Sigmoid colon (tissue), 7 donors: ENCODE data around the gene RIMS4. TPM values are rescaled to one million over a fixed set of nuclear protein-coding genes. Genes with fewer than 3 reads are reported as not detected.

ENCODE experiments used
- DNase-seq: peaks from one replicate; pipeline ENCODE4 v3.0.0-alpha.2; 2019
- H3K27ac ChIP-seq, 4 donors: fragments of 200-600 bp; sonication (generic); one replicate each; pipeline ENCODE4 v1.5.1; 2016 to 2019; ENCODE audit warnings: mild to moderate bottlenecking in 1 of 4
- H3K27me3 ChIP-seq, 3 donors: fragments of 200-600 bp; sonication (generic); one replicate each; pipeline ENCODE4 v1.5.1; 2019; ENCODE audit warnings: mild to moderate bottlenecking in 1 of 3
- H3K36me3 ChIP-seq, 4 donors: fragments of 200-600 bp; sonication (generic); one replicate each; pipeline ENCODE4 v1.5.1; 2016 to 2019
- H3K4me1 ChIP-seq, 4 donors: fragments of 200-600 bp; sonication (generic); one replicate each; pipeline ENCODE4 v1.5.1; 2017 to 2019
- H3K4me3 ChIP-seq, 4 donors: fragments of 200-600 bp; sonication (generic); one replicate each; pipeline ENCODE4 v1.5.1; 2017 to 2019; ENCODE audit warnings: mild to moderate bottlenecking in 2 of 4, moderate library complexity in 1 of 4
- H3K9me3 ChIP-seq, 4 donors: fragments of 200-600 bp in 3 of 4; sonication (generic) in 3 of 4; one replicate each; pipeline versions ENCODE4 v1.5.1 to v1.6.1; 2013 to 2019
- CTCF ChIP-seq, 4 experiments: fragments of 450-650 bp in 3 of 4; fragments of 200-600 bp in 1 of 4; IDR thresholded peaks; one replicate each; pipeline ENCODE4 v1.5.1; 2016 to 2019; ENCODE audit warnings: antibody characterized with exemption in 4 of 4, mild to moderate bottlenecking in 3 of 4, moderate library complexity in 2 of 4
- EP300 ChIP-seq, 4 donors: sonication (generic); formaldehyde crosslinking; IDR thresholded peaks; one replicate each; pipeline ENCODE4 v1.6.1; 2017; ENCODE audit warnings: antibody characterized with exemption in 4 of 4
- POLR2A ChIP-seq, 2 donors: fragments of 450-650 bp; IDR thresholded peaks; one replicate each; pipeline ENCODE4 v1.6.1; 2016; ENCODE audit warnings: antibody characterized with exemption in 2 of 2, mild to moderate bottlenecking in 2 of 2, moderate library complexity in 2 of 2
- POLR2AphosphoS5 ChIP-seq, 4 donors: sonication (generic); formaldehyde crosslinking; IDR thresholded peaks; one replicate each; pipeline ENCODE4 v1.6.1; 2017; ENCODE audit warnings: antibody characterized with exemption in 4 of 4
- WGBS, 2 donors: extraction: QIAGEN DNeasy Blood & Tissue Kit; methylation state at CpG; one replicate each; pipeline ENCODE4 v1.1.7; 2013; 5-methylcytosine and 5-hydroxymethylcytosine counted together
- intact Hi-C: fragments of 100-400 bp; cut with DNase I; formaldehyde crosslinking; loops from one replicate; pipeline ENCODE4 v1.15.1; 2023
- polyA plus RNA-seq, 3 donors: library from polyadenylated mRNA; stranded (reverse); fragments of 200-250 nt; gene quantifications; one replicate each; pipeline ENCODE4 v1.2.3, GENCODE V29; 2013
- total RNA-seq, 4 donors: library from RNA; depleted of rRNA; stranded (reverse); fragments of >200 nt; gene quantifications; one replicate each; pipeline ENCODE4 v1.1.0, GENCODE V29; 2016
- donor health status: healthy with polysubstance abuse.
- donor health status: Bipolar disorder and iron deficiency.
- donor health status: healthy.

RIMS4 gene
- total and polyA plus RNA-seq, 7 donors, result 0.14 to 2.1 (median 0.55) TPM

GRCh38 chr20:44707018-44707579 is 103.2 kb downstream of the RIMS4 start:
- Histone ChIP-seq H3K9me3 (no peaks in the 10 kb centered on the region), H3K4me1 (peaks cover 0 to 21% (median 16%) of the 10 kb centered on the region in 4 donors), H3K4me3 (no peak overlapping the region), H3K36me3 (no peaks in the 10 kb centered on the region), H3K27me3 (no peaks in the 10 kb centered on the region), H3K27ac (peak overlapping the region in 2 of 4 donors; percentile 31 to 81)
- no peak for TF ChIP-seq POLR2A (IDR thresholded peaks at IDR 0.05)
- no peak for TF ChIP-seq POLR2AphosphoS5 (IDR thresholded peaks at IDR 0.05)
- no peak for TF ChIP-seq CTCF (IDR thresholded peaks at IDR 0.05)
- no peak for TF ChIP-seq EP300 (IDR thresholded peaks at IDR 0.05)
- intact Hi-C loops, result no loop called here
- no peak for DNase-seq
- 88 to 92% methylated on average over 5 of the region's 5 CpGs for WGBS, 2 donors

DNA sequence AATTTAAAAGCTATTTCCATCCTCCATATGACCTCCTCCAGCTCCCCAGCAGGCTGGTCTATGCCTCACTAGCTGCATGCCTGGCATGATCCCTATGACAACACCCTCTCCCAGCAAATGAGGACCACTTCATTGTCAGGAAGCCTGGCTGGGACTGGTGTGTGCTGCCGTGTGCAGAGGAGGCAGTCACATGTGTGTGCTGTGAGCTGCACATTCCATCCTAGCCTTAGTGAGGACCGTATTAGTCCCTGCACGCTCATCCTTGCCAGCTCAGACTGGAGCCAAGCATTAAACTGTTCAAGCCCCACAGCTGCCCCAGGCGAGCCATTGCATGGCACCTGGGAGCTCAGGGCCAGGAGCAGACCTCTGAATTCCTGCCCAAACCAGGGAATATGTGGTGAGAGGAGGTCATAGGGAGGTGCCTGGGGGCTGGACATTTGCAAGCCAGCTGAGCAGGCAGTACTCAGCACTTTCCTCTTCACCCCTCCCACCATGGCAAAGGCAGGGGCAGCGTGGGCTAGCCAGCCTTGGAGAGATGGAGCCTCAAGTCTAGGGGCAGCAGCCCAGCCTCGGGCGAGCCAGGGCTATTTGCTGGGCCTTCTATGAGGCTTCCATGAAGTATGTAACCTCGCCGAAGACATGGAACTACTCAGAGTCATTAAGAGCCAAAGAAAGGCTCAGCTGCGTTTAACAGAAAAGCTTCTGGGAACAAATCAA is 103.9 kb downstream of the RIMS4 start:
- DNase-seq, result peak; percentile 79
- Histone ChIP-seq H3K9me3 (no peaks in the 10 kb centered on the region), H3K27me3 (no peaks in the 10 kb centered on the region), H3K4me1 (peaks cover 0 to 21% (median 18%) of the 10 kb centered on the region in 4 donors), H3K4me3 (no peak overlapping the region), H3K27ac (peak overlapping the region in 3 of 4 donors; percentile 31 to 81 (median 45)), H3K36me3 (no peaks in the 10 kb centered on the region)
- WGBS, 2 donors, result 72 to 73% methylated on average over 10 of the region's 10 CpGs
- no peak for TF ChIP-seq POLR2A (IDR thresholded peaks at IDR 0.05)
- TF ChIP-seq POLR2AphosphoS5 (IDR thresholded peaks at IDR 0.05), result peak in 2 of 4 donors; percentile 7 to 36
- intact Hi-C loops, result no loop called here

GRCh38 chr20:44705364-44706094 is 104.8 kb downstream of the RIMS4 start:
- 76 to 84% methylated on average over 4 of the region's 4 CpGs for WGBS, 2 donors
- H3K9me3 ChIP-seq, result no peaks in the 10 kb centered on the region
- H3K4me3 ChIP-seq, result no peak overlapping the region
- H3K27ac ChIP-seq, result peak overlapping the region; percentile 11 to 81 (median 28)
- DNase-seq, result no peak
- H3K36me3 ChIP-seq, result no peaks in the 10 kb centered on the region
- no peak for TF ChIP-seq POLR2AphosphoS5 (IDR thresholded peaks at IDR 0.05)
- no peak for TF ChIP-seq EP300 (IDR thresholded peaks at IDR 0.05)
- no peak for TF ChIP-seq CTCF (IDR thresholded peaks at IDR 0.05)
- TF ChIP-seq POLR2A (IDR thresholded peaks at IDR 0.05), result no peak
- peaks cover 0 to 21% (median 18%) of the 10 kb centered on the region in 4 donors for H3K4me1 ChIP-seq
- intact Hi-C loops, result no loop called here
- H3K27me3 ChIP-seq, result no peaks in the 10 kb centered on the region

GRCh38 chr20:44704551-44704971 is 105.8 kb downstream of the RIMS4 start:
- no peak for TF ChIP-seq POLR2AphosphoS5 (IDR thresholded peaks at IDR 0.05)
- TF ChIP-seq EP300 (IDR thresholded peaks at IDR 0.05), result no peak
- TF ChIP-seq POLR2A (IDR thresholded peaks at IDR 0.05), result no peak
- TF ChIP-seq CTCF (IDR thresholded peaks at IDR 0.05), result no peak
- intact Hi-C loops, result no loop called here
- WGBS, 2 donors, result 53 to 68% methylated on average over 4 of the region's 4 CpGs
- Histone ChIP-seq H3K9me3 (no peaks in the 10 kb centered on the region), H3K4me3 (no peak overlapping the region), H3K27me3 (no peaks in the 10 kb centered on the region), H3K36me3 (no peaks in the 10 kb centered on the region), H3K27ac (peak overlapping the region in 1 of 4 donors; percentile 81), H3K4me1 (peaks cover 0 to 21% (median 18%) of the 10 kb centered on the region in 4 donors)
- no peak for DNase-seq

DNA sequence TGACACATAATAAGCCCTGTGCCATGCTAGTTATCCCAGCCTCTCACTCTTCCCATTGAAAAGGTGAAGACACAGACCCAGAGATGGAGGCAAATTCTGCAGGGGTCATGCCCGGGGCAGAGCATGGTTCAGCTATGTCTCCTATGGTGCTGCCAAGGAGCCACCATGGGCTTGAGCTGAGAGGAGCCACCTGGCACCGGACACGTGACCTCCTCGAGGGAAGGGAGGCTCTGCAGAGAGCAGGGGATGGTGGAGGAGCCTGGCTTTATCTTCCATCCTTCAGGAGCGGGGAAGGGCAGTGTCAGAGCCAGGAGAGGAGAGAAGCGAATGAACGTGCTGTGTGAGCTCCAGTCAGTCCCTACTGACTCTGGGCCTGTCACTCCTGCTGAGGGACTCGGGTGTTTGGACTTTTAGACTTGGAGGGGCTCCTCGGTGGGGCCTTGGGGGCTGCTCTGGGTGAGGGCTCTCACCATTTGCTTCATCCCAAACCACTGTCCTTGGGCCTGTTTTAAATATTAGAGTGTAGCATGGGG is 106.3 kb downstream of the RIMS4 start:
- peaks cover 0 to 21% (median 18%) of the 10 kb centered on the region in 4 donors for H3K4me1 ChIP-seq
- H3K27ac ChIP-seq, result peak overlapping the region in 1 of 4 donors; percentile 81
- WGBS, 2 donors, result 86 to 88% methylated on average over 9 of the region's 9 CpGs
- intact Hi-C loops, result no loop called here
- TF ChIP-seq POLR2AphosphoS5 (IDR thresholded peaks at IDR 0.05), result no peak
- TF ChIP-seq EP300 (IDR thresholded peaks at IDR 0.05), result no peak
- no peak for TF ChIP-seq CTCF (IDR thresholded peaks at IDR 0.05)
- TF ChIP-seq POLR2A (IDR thresholded peaks at IDR 0.05), result no peak
- no peak overlapping the region for H3K4me3 ChIP-seq
- H3K27me3 ChIP-seq, result no peaks in the 10 kb centered on the region
- no peaks in the 10 kb centered on the region for H3K36me3 ChIP-seq
- no peaks in the 10 kb centered on the region for H3K9me3 ChIP-seq
- DNase-seq, result no peak
